GM21367 (cell line): ENCODE data around the gene HOXD3.

ENCODE experiments used
- ATAC-seq: cut with Tn5 transposase; IDR thresholded peaks from one replicate; pipeline ENCODE4 v1.9.1; 2021; ENCODE audit not compliant: unreplicated experiment

HOXD3 gene

GRCh38 chr2:176174824-176175708, 18.0 kb downstream of the HOXD3 start:
- no peak for ATAC-seq

DNA sequence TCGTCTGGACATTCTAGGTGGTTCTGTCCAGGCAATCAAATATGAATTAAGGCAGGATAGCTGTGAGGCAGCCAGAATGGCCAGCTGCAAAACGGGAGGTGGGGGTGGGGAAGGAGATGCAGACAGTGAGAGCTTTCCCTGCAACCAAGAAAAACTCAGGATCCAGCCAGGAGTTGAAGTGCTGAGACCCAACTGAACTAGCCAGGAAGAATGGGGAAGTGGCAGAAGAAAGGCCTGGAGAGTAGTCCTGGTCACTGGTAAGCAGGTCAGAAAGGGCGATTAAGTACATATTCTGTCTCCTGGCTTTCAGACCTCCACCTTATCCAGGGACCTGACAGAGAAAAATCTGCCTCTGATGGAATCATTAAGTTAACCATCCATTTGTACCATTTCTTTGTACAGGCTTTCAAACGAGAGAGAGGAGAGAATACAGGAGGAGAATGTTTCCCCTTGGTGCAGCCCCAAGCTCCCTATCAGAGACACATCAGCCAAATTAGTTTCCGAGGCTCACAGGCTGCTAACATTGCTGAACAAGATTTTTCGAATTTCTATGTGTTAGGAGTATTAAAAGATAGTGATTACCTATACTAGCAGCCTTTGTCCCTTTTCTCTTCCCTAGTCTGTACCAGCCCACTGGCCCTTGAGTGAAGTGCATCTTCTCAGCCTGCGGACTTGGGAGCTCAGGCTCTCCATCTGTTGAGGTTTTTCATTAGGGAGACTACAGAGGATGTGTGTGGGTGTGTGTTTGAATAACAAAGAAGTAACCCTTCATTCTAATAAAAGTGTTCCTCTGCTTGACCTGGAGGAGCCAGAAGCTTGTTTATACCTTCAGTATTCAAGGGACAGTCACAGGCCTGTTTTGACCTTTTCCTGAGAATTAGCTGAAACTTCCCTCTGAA, 18.9 kb downstream of the HOXD3 start:
- no peak for ATAC-seq

DNA sequence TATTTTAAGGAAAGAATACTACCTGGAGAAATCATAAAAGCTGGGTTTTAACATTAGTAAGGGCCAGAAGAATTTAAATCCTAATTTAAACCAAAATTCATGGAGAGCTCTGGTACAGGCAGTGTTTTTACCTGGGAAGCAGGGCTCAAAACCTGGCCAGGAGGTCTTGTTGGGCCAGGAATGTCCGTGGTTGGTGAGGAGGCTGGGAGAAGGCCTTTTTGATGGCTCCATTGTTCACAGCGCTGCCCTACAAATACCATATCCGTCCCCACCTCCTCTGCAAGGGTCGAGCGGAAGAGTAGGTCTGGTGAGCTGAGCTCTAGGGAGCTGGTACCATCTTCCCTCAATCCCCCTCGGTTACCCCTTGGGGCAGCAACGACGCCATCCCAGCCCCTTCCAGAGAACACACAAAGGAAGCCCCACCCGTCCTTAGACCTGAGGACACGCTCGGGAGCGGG, 20.5 kb downstream of the HOXD3 start:
- ATAC-seq: no peak

GRCh38 chr2:176178038-176178756, 21.1 kb downstream of the HOXD3 start:
- no peak for ATAC-seq

DNA sequence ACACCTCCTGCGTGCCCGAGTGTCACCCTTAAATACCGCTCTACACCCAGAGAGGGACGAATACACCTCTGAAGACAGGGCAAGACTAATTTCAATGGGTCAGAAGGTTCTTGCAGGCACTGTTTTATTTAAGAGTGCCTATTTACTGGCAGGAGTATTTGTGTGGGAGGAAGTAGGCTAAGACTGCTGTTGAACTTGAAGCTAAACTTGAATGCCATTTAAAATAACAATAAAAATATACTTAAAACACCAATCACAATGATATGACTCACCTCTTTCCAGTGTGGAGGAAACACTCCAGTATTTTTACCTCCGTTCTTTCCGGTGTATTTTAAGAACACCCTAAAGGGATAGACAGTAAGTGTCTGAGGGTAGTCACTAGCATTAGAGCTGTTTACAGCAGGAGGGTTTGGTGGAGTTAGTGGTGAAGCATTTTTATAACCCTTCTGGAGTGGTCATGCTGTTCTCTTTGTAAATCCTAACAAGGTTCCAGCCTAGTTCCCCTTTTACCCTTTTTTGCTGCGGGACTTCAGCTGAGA, 21.7 kb downstream of the HOXD3 start:
- ATAC-seq: no peak

- ATAC-seq: no peak
Measured at GRCh38 chr2:176181551-176181950, 24.4 kb downstream of the HOXD3 start.

- no peak for ATAC-seq
Measured at GRCh38 chr2:176182671-176183070, 25.6 kb downstream of the HOXD3 start.

- no peak for ATAC-seq
Measured at GRCh38 chr2:176184749-176185148, 27.6 kb downstream of the HOXD3 start.

DNA sequence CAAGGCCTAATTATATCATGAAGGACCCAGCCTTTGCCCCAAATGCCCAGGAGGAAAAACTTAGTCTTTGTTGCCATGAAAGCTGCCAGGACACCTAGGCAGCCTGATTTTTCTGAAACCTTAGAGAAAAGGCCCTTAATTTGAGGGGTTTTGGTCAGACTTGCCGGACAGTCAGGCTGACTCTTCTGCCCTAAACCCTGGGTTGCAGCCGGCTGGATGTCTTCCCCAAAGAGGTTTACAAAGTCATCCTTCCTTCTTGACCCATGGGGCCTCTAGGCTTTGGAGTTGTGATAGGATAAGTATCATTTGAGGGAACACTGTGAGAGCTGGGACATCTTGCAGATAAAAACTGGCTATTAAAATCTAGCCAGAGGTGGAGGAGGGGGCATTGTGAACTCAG, 28.9 kb downstream of the HOXD3 start:
- ATAC-seq: no peak

DNA sequence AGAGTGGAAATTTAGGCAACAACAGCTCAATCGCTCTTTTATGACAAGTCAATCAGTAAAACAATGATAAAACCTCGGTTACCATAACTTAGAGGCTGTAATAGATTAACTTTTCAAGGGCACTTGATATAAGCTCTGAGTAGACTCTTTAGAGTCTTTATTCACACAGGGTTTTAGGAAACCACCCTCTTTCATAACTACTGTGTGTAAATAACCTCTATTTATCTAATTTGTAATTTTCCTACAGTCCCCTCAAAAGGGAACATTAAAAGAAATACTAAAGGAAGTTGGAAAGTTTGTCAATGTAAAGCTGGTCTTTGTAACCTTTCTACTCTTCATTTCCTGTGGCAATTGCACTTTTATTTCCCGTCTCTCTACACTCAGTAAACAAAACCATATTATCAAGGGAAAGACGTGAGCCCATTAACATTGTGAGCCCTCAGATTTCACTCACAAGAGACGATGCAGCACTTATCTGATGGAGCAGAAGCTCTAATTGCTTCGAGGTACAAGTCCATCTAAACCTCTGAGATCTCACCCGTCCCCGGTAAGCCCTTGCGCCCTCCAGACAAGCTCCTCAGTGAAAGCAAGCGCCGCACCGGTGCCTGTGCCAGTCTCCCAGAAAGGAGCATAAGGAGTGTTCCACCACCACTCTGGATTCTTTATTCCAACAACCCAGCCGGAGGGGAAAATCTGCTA, 30.2 kb downstream of the HOXD3 start:
- no peak for ATAC-seq

DNA sequence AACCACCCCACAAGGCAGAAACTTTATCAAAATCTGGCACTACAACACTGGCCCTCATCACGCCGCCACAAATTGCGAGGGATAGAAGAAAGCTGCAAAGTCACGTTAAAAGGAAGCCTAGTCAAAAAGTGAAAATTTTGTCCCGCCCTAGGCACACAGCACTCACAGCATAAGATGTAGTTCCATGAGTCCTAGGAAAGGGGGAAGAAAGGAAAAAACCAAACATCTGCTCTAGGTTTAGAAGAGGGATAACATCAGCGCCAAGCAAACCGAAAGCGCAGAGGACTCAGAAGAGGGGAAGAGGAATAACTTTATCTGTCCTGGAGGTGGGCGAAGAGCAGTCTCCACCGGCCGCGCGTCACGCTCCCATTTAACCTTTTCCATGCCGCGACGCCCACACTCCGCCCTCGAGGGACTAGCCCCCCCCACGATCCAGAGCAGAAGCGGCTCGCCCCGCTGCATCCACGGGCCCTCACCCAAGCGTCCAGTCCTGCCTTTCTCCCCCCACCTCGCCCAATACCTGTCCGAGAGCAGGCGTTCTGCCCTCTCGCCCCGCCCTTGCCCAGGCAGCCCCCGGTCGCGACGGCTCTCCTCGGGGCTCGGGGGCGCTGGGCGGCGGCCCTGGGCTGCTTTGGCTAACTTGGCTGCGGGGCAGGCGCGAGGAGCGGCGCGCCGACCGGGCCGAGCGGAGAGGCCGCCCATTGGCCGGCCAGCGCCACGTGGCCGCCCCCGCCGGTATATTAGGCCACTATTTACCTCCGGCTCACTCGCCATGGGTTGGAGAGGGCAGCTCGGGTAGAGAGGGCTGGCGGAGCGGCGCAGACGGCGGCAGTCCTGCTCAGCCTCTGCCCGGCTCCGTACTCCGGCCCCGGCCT, 31.0 kb downstream of the HOXD3 start, which contains the start of gene HOXD1:
Gene HOXD1 (plus strand): TSS at position 770 of the 875 bp plus-strand sequence. CDS start 134 bp downstream, outside the sequence.
- no peak for ATAC-seq

- no peak for ATAC-seq
Measured at GRCh38 chr2:176188774-176189680, 31.9 kb downstream of the HOXD3 start.

DNA sequence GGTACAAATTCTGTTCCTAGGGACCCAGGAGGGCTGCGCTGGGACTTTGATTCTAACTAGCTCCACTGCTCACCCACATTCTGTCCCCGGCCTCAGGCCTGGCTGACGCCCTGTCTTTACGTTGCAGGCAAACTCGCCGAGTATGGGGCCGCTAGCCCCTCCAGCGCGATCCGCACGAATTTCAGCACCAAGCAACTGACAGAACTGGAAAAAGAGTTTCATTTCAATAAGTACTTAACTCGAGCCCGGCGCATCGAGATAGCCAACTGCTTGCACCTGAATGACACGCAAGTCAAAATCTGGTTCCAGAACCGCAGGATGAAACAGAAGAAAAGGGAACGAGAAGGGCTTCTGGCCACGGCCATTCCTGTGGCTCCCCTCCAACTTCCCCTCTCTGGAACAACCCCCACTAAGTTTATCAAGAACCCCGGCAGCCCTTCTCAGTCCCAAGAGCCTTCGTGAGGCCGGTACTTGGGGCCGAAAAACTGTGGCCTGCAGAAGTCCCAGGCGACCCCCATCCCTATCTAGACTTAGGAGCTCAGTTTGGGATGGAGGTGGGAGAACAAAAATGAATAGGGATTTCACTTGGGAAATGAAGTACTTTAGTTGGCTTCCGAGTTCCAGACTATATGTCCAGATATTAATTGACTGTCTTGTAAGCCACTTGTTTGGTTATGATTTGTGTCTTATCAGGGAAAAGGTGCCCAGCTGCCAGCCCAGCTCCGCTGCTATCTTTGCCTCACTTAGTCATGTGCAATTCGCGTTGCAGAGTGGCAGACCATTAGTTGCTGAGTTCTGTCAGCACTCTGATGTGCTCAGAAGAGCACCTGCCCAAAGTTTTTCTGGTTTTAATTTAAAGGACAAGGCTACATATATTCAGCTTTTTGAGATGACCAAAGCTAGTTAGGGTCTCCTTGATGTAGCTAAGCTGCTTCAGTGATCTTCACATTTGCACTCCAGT, 32.9 kb downstream of the HOXD3 start:
- ATAC-seq: no peak

GRCh38 chr2:176192351-176192750, 35.2 kb downstream of the HOXD3 start:
- no peak for ATAC-seq

GRCh38 chr2:176193048-176193447, 35.9 kb downstream of the HOXD3 start:
- ATAC-seq: no peak

DNA sequence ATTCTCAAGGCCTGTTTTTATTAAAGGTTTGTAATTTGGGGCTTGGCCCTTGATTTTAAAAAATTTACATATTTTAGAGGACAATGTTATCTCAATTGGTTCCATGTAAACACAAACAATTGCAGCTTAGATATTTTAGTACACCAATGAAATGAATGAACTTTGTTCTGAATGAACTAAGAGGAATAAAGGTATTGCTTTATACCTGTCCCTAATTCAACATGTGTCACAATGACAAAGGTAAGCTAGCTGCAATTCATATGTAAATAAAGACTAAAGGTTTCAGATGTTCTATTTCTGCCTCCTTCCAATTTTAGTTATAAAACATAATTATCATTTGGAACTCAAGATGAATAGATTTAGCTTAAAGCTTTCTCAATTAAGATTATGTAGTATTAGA, 42.8 kb downstream of the HOXD3 start:
- no peak for ATAC-seq

DNA sequence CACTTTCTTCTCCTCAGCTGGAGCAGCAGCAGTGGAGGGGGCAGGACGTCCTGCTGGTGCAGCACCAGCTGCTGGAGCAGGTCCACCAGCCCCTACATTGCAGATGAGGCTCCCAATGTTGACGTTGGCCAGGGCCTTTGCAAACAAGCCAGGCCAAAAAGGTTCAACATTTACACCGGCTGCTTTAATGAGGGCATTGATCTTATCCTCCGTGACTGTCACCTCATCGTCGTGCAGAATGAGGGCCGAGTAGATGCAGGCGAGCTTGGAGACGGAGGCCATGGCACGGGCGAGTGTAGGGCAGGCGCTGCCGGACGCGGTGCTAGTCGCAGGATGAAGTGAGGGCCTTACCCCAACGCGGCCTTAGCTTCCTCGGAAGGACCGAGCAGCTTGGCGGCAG, 43.9 kb downstream of the HOXD3 start:
- no peak for ATAC-seq
